ENCODE measurements around the gene CHAC2.
A peak's percentile ranks its signal among the peaks of the same experiment; 100 is the strongest.
"Not testable (repeated sequence)": the region's sequence is repeated elsewhere in the genome, so short reads cannot be mapped to it uniquely, and the experiment has no call there.

CHAC2 gene

DNA sequence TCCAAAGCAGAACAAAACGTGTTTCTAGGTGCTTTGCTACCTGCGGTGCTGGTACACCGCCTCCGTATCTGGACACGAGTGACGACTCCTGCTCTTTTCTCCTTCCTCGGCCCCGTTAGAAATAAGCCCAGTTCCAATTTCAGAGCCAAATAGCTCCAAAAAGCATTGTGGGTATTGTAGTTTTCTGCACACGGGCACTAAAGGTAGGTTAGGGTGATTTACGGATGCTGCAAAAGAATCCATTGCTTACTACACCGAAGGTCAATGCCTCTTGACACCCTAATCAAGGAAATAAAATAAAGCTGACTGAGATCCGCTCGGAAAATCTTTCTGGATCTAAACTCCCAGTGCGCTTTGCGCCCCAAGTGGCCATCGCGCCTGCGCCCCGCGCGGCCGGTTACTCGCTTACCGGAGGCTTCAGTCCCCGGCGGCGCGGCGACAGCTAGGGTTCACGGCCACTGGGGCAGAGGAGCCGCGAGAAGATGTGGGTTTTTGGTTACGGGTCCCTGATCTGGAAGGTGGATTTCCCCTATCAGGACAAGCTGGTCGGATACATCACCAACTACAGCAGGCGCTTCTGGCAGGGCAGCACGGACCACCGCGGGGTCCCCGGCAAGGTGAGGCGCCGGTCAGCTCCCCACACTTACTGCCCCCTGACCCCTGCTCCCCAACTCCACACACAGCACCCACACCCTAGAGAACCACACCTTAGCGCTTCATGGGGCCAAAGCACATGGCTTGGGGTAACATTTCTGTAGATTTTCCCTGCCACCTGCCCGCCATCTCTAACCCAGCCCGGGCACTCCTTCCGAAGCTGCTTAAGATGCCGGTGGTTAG, at the start of gene CHAC2:
TSS of gene CHAC2 (plus strand) at position 400 of the 837 bp plus-strand sequence. CDS start at position 483, 83 bp downstream.
- peak; percentile 88 to 89 for DNase-seq

GRCh38 chr2:53720944-53721343, 46.7 kb upstream of the CHAC2 start:
- DNase-seq = not testable (repeated sequence)

DNA sequence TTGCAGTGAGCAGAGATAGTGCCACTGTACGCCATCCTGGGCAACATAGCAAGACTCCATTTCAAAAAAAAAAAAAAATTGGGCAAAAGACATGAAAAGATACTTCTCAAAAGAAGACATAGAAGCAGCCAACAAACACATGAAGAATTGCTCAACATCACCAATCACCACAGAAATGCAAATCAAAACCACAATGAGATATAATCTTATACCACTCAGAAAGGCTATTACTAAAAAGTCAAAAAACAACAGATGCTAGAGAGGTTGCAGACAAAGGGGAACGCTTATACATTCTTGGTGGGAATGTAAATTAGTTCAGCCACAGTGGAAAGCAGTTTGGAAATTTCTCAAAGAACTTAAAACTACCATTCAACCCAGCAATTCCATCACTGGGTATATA, 43.1 kb upstream of the CHAC2 start:
- DNase-seq = no peak

GRCh38 chr2:53725662-53726061, 41.9 kb upstream of the CHAC2 start:
- DNase-seq = no peak

DNA sequence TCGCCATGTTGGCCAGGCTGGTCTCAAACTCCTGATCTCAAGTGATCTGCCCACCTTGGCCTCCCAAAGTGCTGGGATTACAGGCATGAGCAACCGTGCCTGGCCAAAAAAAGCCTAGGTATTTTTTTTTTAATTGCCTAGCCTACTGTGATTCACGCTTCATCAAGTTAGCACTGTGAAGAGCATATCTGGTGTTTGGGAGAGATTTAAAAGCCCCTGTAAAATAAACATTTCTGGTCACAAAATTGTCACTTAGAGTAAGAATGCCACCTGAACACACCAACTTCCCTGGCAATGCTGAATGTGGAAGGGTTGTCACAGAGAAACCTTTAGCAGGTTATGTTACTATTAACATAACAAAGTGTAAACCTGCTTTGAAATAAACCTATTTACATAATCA, 39.7 kb upstream of the CHAC2 start:
- no peak for DNase-seq

DNA sequence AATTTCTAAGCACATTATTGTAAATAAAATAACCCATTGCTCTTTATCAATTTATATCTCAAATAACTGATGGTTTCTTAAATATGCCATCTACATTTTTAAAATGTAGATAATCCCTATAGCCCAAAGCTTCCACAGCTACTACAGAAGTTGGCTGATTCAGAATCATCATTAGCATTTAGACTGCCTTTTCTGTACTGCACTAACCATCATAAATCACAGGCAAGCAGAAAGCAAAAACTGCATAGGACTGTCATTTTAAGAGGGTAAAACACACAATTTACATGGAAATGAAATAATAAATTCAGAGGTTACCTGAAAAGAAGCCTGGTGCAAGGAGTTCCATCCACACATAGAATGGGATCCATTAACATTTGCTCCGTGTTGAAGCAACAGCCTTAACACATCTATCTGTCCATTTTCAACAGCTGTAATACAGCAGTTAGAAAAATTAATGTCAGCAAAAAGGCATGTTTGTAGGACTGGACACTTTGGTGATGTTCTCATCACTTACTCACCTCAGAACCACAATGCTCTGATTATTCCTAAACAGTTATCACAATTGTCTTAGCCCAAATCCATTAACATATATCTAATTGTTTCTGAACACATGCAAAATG, 38.4 kb upstream of the CHAC2 start:
- no peak for DNase-seq

- no peak for DNase-seq
Measured at GRCh38 chr2:53737091-53737490, 30.5 kb upstream of the CHAC2 start.

- DNase-seq = no peak
Measured at GRCh38 chr2:53739032-53739431, 28.6 kb upstream of the CHAC2 start.

DNA sequence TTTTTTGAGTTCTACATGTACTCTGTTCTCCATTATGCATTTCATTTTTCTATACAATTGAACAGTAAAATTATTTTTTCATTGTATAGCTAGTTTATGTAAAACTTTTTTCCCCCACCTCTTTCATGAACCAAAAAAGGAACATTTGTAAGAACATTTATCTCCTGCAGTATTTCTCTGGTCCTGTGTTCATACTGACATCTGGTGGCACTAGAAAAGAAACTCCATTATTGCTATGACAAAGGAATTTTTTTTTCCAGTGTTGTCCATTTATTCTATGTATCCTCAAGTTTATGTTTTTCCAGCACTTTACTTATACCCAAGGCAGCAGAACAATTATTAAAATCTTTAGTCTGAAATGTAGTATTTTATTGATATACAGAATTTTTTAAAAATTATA, 27.4 kb upstream of the CHAC2 start:
- DNase-seq = no peak

- no peak for DNase-seq
Measured at GRCh38 chr2:53744395-53745065, 23.1 kb upstream of the CHAC2 start.

- no peak for DNase-seq
Measured at GRCh38 chr2:53750041-53750768, 17.4 kb upstream of the CHAC2 start.

DNA sequence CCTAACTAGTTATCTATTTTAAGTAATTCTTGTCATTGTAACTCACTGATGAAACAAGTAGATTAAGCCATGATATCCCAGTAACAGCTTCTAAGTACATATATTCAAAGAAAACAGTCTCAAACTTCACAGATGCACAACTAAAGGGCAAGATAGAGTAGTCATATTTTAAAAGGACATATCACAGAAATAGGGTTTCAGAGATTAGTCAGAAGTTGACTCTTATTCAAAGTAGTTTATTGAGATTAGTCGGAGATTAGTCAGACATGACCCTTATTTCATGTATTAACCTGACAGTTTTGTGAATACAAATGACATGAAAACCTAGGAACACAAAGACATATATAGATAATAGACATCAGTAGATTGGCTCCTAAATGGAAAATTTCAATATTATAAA, 15.9 kb upstream of the CHAC2 start:
- DNase-seq = no peak

GRCh38 chr2:53752385-53752784, 15.2 kb upstream of the CHAC2 start:
- no peak for DNase-seq

DNA sequence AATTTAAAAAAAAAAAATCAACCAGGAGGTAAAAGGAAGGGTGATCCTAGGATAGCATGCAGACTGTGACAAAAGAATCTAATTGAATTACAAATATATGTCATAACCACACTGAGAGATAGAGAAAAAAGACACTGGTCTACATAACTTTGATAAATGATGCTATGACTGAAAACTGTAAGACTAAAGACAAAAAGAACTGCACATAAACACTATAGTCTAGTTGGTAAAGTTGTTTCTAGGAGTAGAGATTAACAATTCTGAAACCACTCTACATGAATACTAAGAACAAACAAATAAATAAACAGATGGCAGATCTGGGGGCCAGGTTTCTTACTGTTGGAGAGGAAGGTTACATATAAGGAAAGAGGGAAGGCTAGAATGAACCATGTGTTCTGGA, 14.6 kb upstream of the CHAC2 start:
- DNase-seq = no peak

DNA sequence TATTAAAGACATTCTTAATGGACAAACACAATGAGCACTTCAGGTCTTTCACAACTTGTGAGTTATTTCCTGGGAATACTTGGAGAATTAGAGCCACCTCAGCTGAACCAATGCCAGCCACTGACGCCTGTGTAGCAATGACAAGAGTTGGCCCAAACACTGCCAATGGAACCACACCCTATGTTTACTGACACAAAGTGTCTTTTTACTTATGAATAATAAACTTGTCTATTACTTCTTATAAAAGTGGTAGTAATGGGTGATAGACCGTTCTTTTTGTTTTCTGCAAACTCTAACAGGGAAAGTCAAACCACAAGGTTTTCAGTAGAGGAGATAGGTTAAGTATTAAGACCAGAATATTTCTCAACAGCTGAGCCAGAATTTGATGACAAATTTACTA, 12.5 kb upstream of the CHAC2 start:
- no peak for DNase-seq

DNA sequence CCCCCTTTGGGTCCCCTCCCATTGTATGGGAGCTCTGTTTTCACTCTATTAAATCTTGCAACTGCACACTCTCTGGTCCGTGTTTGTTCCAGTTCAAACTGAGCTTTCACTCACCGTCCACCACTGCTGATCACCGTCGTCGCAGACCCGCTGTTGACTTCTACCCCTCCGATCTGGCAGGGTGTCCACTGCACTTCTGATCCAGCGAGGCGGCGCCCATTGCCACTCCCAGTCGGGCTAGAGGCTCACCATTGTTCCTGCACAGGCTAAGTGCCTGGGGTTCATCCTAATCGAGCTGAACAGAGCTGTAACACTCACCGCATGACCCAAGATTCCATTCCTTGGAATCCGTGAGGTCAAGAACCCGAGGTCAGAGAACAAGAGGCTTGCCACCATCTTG, 11.0 kb upstream of the CHAC2 start:
- DNase-seq = no peak

DNA sequence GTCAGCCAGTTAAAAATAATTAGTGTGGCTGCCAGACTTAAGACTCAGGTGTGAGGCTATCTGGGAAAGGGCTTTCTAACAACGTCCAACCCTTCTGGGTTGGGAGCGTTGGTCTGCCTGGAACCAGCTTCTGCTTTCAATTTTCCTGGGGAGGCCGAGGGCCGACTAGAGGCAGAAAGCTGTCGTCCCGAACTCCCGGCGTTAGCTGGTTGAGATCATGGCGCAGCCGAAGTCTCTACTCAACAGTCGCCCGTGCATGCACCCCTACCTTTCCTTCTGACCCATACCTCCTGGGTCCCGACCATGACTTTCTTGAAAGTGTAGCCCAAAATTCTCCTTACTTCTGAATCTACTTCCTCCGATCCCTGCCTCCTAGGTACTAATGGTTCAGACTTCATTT, 10.4 kb upstream of the CHAC2 start:
- not testable (repeated sequence) for DNase-seq

- no peak for DNase-seq
Measured at GRCh38 chr2:53765767-53766166, 1.8 kb upstream of the CHAC2 start.

DNA sequence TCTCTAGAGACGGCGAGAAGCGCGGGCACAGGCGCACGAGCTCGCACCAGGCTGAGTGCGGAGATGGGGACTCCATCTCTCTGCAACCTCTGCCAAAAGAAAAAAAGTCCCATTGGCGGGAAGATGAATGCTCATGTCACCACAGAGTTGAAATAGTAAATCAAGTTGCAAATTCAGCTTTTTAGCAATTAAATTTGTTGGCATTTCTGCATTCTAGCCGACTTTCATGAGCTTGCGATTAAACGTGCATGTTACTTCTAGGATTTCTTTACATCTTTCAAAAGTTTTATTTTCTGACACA, 588 bp downstream of the CHAC2 start:
- DNase-seq = no peak

DNA sequence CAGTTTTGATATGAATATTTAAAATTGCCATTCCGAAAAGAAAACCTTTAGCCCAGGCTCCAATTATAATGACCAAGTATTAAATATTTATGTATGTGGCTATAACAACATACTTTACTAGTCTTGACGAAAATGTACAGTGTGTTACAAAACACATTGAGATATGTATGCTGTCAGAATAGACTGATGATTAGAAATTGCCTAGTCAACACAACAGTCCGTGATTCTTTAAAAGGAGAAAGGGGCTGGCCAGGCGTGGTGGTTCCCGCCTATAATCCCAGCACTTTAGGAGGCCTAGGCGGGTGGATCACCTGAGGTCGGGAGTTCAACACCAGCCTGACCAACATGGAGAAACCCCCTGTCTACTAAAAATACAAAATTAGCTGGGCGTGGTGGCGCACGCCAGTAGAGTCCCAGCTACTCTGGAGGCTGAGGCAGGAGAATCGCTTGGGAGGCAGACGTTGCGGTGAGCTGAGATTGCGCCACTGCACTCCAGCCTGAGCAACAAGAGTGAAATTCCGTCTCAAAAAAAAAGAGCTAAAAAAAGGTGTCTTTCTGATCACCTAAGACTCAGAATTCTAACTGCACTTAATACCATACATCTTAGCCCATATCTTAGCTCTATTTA, 1.8 kb downstream of the CHAC2 start:
- no peak for DNase-seq

DNA sequence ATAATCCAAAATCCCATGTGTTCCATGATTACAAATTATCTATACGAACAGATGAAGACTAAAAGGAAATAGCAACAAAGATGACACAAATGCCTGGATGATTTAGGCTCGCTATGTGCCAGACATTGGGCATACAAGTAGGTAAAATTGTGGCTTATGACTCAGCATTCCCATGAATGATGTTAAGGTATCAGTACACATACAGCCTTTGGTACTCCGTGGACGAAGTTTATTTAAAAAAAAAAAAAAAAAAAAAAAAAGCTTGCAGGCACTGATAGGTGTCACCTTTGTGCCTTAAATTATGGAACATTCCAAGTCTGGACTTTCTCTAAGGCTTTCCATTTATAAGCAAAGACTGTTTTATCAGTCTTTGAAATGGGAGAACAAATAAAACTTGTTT, 2.7 kb downstream of the CHAC2 start:
- no peak for DNase-seq

DNA sequence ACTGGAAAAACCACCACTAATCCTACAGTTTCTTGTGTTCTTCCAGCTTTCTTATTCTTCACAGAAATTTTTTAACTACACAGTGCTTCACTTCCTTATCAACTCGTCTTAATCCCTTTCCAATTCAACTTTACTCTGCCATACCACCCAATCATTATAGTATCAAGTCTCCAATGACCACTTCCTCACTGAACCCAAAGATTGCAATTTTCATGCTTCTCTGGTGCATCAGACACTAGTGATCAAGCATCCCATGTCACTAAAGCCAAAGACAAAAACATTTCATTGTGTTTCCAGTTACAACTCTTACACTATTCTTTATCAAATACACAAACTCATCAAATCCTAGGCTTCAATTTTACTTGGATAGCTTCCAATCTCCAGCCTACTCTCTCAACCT, 9.5 kb downstream of the CHAC2 start:
- DNase-seq = no peak

GRCh38 chr2:53778536-53779162, 11.0 kb downstream of the CHAC2 start:
- no peak for DNase-seq

Data from stimulated activated CD4-positive, alpha-beta T cell treated with anti-CD3 and anti-CD28 coated beads, Interleukin-2, amount 100 ng/mL, for 24 hours (primary cell).